Type B pancreatic cell (in vitro differentiated cells): ENCODE data around the gene TAB2. TPM values are rescaled to one million over a fixed set of nuclear protein-coding genes. Genes with fewer than 3 reads are reported as not detected.

Source experiments
- DNase-seq: peaks from one replicate; pipeline ENCODE4 v3.0.0; 2021; ENCODE audit warnings: mixed read lengths; ENCODE audit not compliant: unreplicated experiment; ENCODE audit errors: extremely low spot score
- H3K27ac Mint-ChIP-seq: 2 replicates; pipeline ENCODE4 v1.8.0; 2021; ENCODE audit warnings: mild to moderate bottlenecking, mixed read lengths
- H3K27me3 Mint-ChIP-seq: 2 replicates; pipeline ENCODE4 v1.8.0; 2021; ENCODE audit warnings: mixed read lengths
- H3K36me3 Mint-ChIP-seq: 2 replicates; pipeline ENCODE4 v1.8.0; 2021; ENCODE audit warnings: mixed read lengths
- H3K4me1 Mint-ChIP-seq: one replicate; pipeline ENCODE4 v1.8.0; 2021; ENCODE audit warnings: mixed read lengths; ENCODE audit not compliant: unreplicated experiment
- H3K4me3 Mint-ChIP-seq: 2 replicates; pipeline ENCODE4 v1.8.0; 2021; ENCODE audit warnings: mild to moderate bottlenecking, mixed read lengths
- H3K9me3 Mint-ChIP-seq: 2 replicates; pipeline ENCODE4 v1.8.0; 2021; ENCODE audit warnings: mixed read lengths
- CTCF ChIP-seq: fragments of 200-600 bp; sonication (generic); conservative IDR thresholded peaks from 2 replicates; pipeline ENCODE4 v1.5.0; 2021; ENCODE audit warnings: antibody characterized with exemption, mild to moderate bottlenecking
- total RNA-seq: library from RNA; stranded (reverse); gene quantifications from 2 replicates; pipeline ENCODE4 v1.2.1, GENCODE V29; 2021; ENCODE audit warnings: low replicate concordance

Gene TAB2
- total RNA-seq, 1 donor from 2014 or later, result 58.7 TPM

- no peak overlapping the region for H3K27ac Mint-ChIP-seq
These were observed 67.0 kb downstream of the TAB2 start for GRCh38 chr6:149384464-149384863.

DNA sequence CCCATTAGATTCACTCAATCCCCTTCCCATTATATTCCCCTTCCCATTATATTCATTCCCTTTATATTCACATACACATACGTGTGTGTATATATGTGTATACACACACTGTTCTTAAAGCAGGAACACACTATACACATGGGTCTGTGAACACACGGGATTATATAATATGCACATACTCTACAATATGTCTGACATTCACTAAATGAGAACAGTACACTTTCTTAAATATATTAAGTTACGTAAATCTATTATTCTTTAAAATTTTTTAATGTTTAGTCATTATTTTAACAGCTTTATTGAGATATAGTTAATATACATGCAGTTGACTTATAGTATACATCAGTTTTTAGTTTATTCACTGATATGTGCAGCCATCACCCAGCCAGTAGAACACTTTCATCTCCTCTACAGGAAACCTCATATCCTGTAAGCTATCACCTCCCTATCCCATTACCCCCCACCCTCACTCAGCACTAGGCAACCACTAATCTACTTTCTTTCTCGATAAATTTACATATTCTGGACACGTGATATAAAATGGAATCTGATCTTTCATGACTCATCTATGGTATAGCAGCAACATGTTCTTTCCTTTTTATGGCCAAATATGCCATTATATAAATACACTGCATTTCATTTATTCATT lies 68.6 kb downstream of the TAB2 start:
- DNase-seq, result no peak
- peaks cover 51% of the 10 kb centered on the region for H3K36me3 Mint-ChIP-seq
- H3K4me3 Mint-ChIP-seq, result no peak overlapping the region
- peaks cover 9% of the 10 kb centered on the region for H3K9me3 Mint-ChIP-seq
- TF ChIP-seq CTCF, result no peak
- peaks cover 18% of the 10 kb centered on the region for H3K4me1 Mint-ChIP-seq
- no peak overlapping the region for H3K27ac Mint-ChIP-seq
- no peaks in the 10 kb centered on the region for H3K27me3 Mint-ChIP-seq

More at GRCh38 chr6:149384464-149384863, 67.0 kb downstream of the TAB2 start:
- no peak for DNase-seq
- Mint-ChIP-seq H3K4me1 (peaks cover 18% of the 10 kb centered on the region), H3K4me3 (no peak overlapping the region), H3K27me3 (no peaks in the 10 kb centered on the region), H3K36me3 (peaks cover 47% of the 10 kb centered on the region), H3K9me3 (peaks cover 9% of the 10 kb centered on the region)
- TF ChIP-seq CTCF, result no peak

- DNase-seq, result no peak
- Mint-ChIP-seq H3K4me1 (peaks cover 14% of the 10 kb centered on the region), H3K9me3 (peaks cover 13% of the 10 kb centered on the region), H3K36me3 (peaks cover 58% of the 10 kb centered on the region), H3K27me3 (no peaks in the 10 kb centered on the region), H3K27ac (peak overlapping the region; percentile 89), H3K4me3 (peak overlapping the region; percentile 69)
- TF ChIP-seq CTCF, result no peak
These were observed 70.4 kb downstream of the TAB2 start for GRCh38 chr6:149387779-149388512.

DNA sequence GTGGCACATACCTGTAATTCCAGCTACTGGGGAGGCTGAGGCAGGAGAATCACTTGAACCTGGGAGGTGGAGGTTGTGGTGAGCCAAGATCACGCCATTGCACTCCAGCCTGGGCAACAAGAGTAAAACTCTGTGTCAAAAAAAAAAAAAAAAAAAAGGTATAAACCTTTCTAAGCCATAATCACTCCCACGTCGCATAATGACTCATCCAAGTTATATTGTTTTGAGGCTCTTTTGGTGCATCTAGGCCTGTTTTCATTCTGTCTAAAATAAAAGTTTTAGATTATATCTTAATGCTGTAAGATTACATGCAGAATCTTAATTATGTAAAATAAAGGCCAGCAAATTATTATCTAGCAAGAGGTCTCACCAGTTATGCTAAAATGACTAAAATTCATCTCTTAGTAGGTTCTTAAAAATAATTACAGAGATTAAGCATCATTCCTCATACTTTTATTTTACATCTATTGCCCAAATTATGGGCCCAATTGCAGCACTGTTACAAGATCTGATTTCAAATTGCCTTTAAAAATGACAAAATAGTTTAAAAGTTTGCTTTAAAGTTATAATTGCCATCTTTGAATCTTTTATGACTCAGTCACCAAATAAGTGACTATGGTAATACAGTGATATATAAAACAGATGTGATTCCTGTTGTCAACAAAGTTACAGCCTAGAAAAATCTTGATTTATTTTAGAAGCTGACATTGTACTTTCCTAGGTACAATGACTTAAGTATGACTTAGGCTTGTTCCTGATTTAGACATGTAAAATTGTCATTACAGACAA lies 72.2 kb downstream of the TAB2 start:
- Mint-ChIP-seq H3K9me3 (peaks cover 13% of the 10 kb centered on the region), H3K27me3 (no peaks in the 10 kb centered on the region), H3K4me1 (peaks cover 18% of the 10 kb centered on the region), H3K4me3 (no peak overlapping the region), H3K27ac (no peak overlapping the region), H3K36me3 (peaks cover 56% of the 10 kb centered on the region)
- no peak for TF ChIP-seq CTCF
- no peak for DNase-seq

- Mint-ChIP-seq H3K4me1 (peaks cover 16% of the 10 kb centered on the region), H3K27ac (peak overlapping the region; percentile 49), H3K27me3 (no peaks in the 10 kb centered on the region), H3K36me3 (peaks cover 62% of the 10 kb centered on the region), H3K4me3 (no peak overlapping the region), H3K9me3 (peaks cover 5% of the 10 kb centered on the region)
- DNase-seq, result no peak
- no peak for TF ChIP-seq CTCF
These were observed 74.6 kb downstream of the TAB2 start for GRCh38 chr6:149392093-149392492.
